Osteoblast (primary cell): Measurements from ENCODE around the gene PPIL1. TPM values are rescaled to one million over a fixed set of nuclear protein-coding genes. Genes with fewer than 3 reads are reported as not detected.

Experiments used
- DNase-seq: peaks from one replicate; pipeline ENCODE4 v3.0.0; 2011; ENCODE audit warnings: low spot score, mixed read lengths; ENCODE audit not compliant: insufficient read length; ENCODE audit errors: missing footprints
- H2AFZ ChIP-seq: 2 replicates; pipeline ENCODE4 v1.6.0; 2011; ENCODE audit warnings: mild to moderate bottlenecking, low read length
- H3K27ac ChIP-seq: 2 replicates; pipeline ENCODE4 v1.5.1; 2011; ENCODE audit warnings: mild to moderate bottlenecking, low read depth, low read length, moderate library complexity
- H3K27me3 ChIP-seq: 2 replicates; pipeline ENCODE4 v1.6.0; 2012; ENCODE audit warnings: mild to moderate bottlenecking, control low read depth, inconsistent platforms, low read length, moderate library complexity; ENCODE audit not compliant: insufficient read depth
- H3K36me3 ChIP-seq: 2 replicates; pipeline ENCODE4 v1.5.1; 2011; ENCODE audit warnings: mild to moderate bottlenecking, low read length, control low read depth, moderate library complexity; ENCODE audit not compliant: insufficient read depth
- H3K4me1 ChIP-seq: 2 replicates; pipeline ENCODE4 v1.5.1; 2011; ENCODE audit warnings: mild to moderate bottlenecking, low read length, control low read depth, moderate library complexity; ENCODE audit not compliant: insufficient read depth
- H3K4me2 ChIP-seq: 2 replicates; pipeline ENCODE4 v1.6.0; 2011; ENCODE audit warnings: mild to moderate bottlenecking, low read length; ENCODE audit not compliant: insufficient read depth
- H3K4me3 ChIP-seq: fragments of 200-600 bp; sonication (generic); 3 replicates; pipeline ENCODE4 v1.5.1; 2012; ENCODE audit warnings: mild to moderate bottlenecking, low read length, inconsistent platforms; ENCODE audit not compliant: insufficient read depth
- H3K79me2 ChIP-seq: 2 replicates; pipeline ENCODE4 v1.6.0; 2012; ENCODE audit warnings: mild to moderate bottlenecking, low read length, control low read depth, inconsistent platforms; ENCODE audit not compliant: insufficient read depth
- H3K9me3 ChIP-seq: 2 replicates; pipeline ENCODE4 v1.5.1; 2011; ENCODE audit warnings: low read depth, low read length, control low read depth
- H4K20me1 ChIP-seq: 2 replicates; pipeline ENCODE4 v1.6.0; 2012; ENCODE audit warnings: mild to moderate bottlenecking, low read length, control low read depth; ENCODE audit not compliant: insufficient read depth
- CTCF ChIP-seq: IDR thresholded peaks from 2 replicates; pipeline ENCODE4 v1.5.1; 2011; ENCODE audit warnings: mild to moderate bottlenecking, low read depth, low read length, moderate library complexity; ENCODE audit errors: extremely low read depth
- total RNA-seq: library from RNA; depleted of rRNA; stranded (reverse); fragments of >200 nt; gene quantifications from 2 replicates; pipeline ENCODE4 v1.2.3, GENCODE V29; 2012

The PPIL1 gene
- total RNA-seq, 1 donor, result 9.8 TPM

GRCh38 chr6:36807143-36807542 is 67.5 kb downstream of the PPIL1 start:
- Histone ChIP-seq H3K27ac (no peak overlapping the region), H3K36me3 (no peaks in the 10 kb centered on the region), H3K27me3 (peaks cover 16% of the 10 kb centered on the region), H2AFZ (no peak overlapping the region), H3K4me2 (no peak overlapping the region), H4K20me1 (no peaks in the 10 kb centered on the region), H3K9me3 (no peaks in the 10 kb centered on the region), H3K79me2 (no peaks in the 10 kb centered on the region), H3K4me3 (no peak overlapping the region), H3K4me1 (no peaks in the 10 kb centered on the region)
- TF ChIP-seq CTCF, result no peak
- no peak for DNase-seq

- H4K20me1 ChIP-seq, result no peaks in the 10 kb centered on the region
- DNase-seq, result no peak
- H2AFZ ChIP-seq, result no peak overlapping the region
- peaks cover 16% of the 10 kb centered on the region for H3K27me3 ChIP-seq
- no peaks in the 10 kb centered on the region for H3K36me3 ChIP-seq
- no peak overlapping the region for H3K27ac ChIP-seq
- H3K79me2 ChIP-seq, result no peaks in the 10 kb centered on the region
- no peaks in the 10 kb centered on the region for H3K4me1 ChIP-seq
- no peak overlapping the region for H3K4me2 ChIP-seq
- no peak overlapping the region for H3K4me3 ChIP-seq
- no peak for TF ChIP-seq CTCF
- H3K9me3 ChIP-seq, result no peaks in the 10 kb centered on the region
These were observed 68.7 kb downstream of the PPIL1 start for GRCh38 chr6:36805917-36806316.

GRCh38 chr6:36805096-36805797 is 69.4 kb downstream of the PPIL1 start:
- Histone ChIP-seq H3K4me3 (no peak overlapping the region), H3K4me1 (no peaks in the 10 kb centered on the region), H3K36me3 (no peaks in the 10 kb centered on the region), H2AFZ (no peak overlapping the region), H3K4me2 (no peak overlapping the region), H3K9me3 (no peaks in the 10 kb centered on the region), H4K20me1 (no peaks in the 10 kb centered on the region), H3K79me2 (no peaks in the 10 kb centered on the region), H3K27ac (no peak overlapping the region), H3K27me3 (peaks cover 16% of the 10 kb centered on the region)
- no peak for TF ChIP-seq CTCF
- no peak for DNase-seq

Other genes with a start within 250 kb of the PPIL1 start
- 456 and 461 TPM in 2 replicates for gene CDKN1A, start 196.1 kb downstream of the PPIL1 start, total RNA-seq
- gene RAB44, start 177.0 kb downstream of the PPIL1 start, total RNA-seq, result under 0.01 and 0.36 TPM in 2 replicates
- under 0.01 TPM in 1 of 2 replicates, not detected in the other for gene CPNE5, start 35.4 kb downstream of the PPIL1 start, total RNA-seq
- gene C6orf89, start 11.1 kb upstream of the PPIL1 start, total RNA-seq, result 59.0 and 60.1 TPM in 2 replicates
- gene PI16, start 79.9 kb upstream of the PPIL1 start, total RNA-seq, result 1.8 TPM in 2 replicates
- gene MTCH1, start 111.4 kb upstream of the PPIL1 start, total RNA-seq, result 183 and 185 TPM in 2 replicates
- gene FGD2, start 130.9 kb upstream of the PPIL1 start, total RNA-seq, result under 0.01 TPM in 2 replicates